C4-2B (cell line): ENCODE results near the gene SLC39A5.

ENCODE experiments used
- ZFX ChIP-seq: fragments of 450-650 bp; IDR thresholded peaks from 2 replicates; pipeline ENCODE4 v1.6.1; 2017
- TF ChIP-seq, protein P1 (sequence below): fragments of 450-650 bp; conservative IDR thresholded peaks from 2 replicates; pipeline ENCODE4 v1.5.1; 2017; ENCODE audit warnings: mild to moderate bottlenecking

GRCh38 chr12:56231184-56231582 lies 1.3 kb downstream of the SLC39A5 start:
- TF ChIP-seq, protein P1, sequence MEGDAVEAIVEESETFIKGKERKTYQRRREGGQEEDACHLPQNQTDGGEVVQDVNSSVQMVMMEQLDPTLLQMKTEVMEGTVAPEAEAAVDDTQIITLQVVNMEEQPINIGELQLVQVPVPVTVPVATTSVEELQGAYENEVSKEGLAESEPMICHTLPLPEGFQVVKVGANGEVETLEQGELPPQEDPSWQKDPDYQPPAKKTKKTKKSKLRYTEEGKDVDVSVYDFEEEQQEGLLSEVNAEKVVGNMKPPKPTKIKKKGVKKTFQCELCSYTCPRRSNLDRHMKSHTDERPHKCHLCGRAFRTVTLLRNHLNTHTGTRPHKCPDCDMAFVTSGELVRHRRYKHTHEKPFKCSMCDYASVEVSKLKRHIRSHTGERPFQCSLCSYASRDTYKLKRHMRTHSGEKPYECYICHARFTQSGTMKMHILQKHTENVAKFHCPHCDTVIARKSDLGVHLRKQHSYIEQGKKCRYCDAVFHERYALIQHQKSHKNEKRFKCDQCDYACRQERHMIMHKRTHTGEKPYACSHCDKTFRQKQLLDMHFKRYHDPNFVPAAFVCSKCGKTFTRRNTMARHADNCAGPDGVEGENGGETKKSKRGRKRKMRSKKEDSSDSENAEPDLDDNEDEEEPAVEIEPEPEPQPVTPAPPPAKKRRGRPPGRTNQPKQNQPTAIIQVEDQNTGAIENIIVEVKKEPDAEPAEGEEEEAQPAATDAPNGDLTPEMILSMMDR = no peak
- no peak for TF ChIP-seq ZFX
